ENCODE measurements around the gene ANXA11. TPM values are rescaled to one million over a fixed set of nuclear protein-coding genes. Genes with fewer than 3 reads are reported as not detected.
A peak's percentile ranks its signal among the peaks of the same experiment; 100 is the strongest.

Gene ANXA11
- polyA plus RNA-seq, 1 experiment: 161 TPM

- H3K4me3 ChIP-seq (ENCODE audit: low read depth, low read length): no peak overlapping the region; the same call in 1 of the 2 replicates
- H3K27ac ChIP-seq (ENCODE audit: low read depth, low read length): peak overlapping the region; percentile 95
- no peaks in the 10 kb centered on the region for H3K9me3 ChIP-seq (ENCODE audit: control insufficient read depth, insufficient read depth, low read length)
- no peaks in the 10 kb centered on the region for H3K27me3 ChIP-seq (ENCODE audit: control insufficient read depth, insufficient read depth, low read length)
- no peak for DNase-seq (ENCODE audit: low read depth, low spot score)
- TF ChIP-seq CTCF (IDR thresholded peaks at IDR 0.05; ENCODE audit: low read depth, low read length): no peak
- ChIA-PET POLR2A (interaction anchor here (0.7 to 1.2 kb wide), 3 partner anchors 9 to 96 kb away, joined by 3 to 4 read pairs (median 3); no protein-coding TSS in a partner anchor), CTCF (interaction anchor here (0.5 to 4.2 kb wide), 2 partner anchors 12 to 54 kb away, joined by 4 to 27 read pairs; no protein-coding TSS in a partner anchor)
Measured at GRCh38 chr10:80154626-80154977, 50.7 kb downstream of the ANXA11 start.

DNA sequence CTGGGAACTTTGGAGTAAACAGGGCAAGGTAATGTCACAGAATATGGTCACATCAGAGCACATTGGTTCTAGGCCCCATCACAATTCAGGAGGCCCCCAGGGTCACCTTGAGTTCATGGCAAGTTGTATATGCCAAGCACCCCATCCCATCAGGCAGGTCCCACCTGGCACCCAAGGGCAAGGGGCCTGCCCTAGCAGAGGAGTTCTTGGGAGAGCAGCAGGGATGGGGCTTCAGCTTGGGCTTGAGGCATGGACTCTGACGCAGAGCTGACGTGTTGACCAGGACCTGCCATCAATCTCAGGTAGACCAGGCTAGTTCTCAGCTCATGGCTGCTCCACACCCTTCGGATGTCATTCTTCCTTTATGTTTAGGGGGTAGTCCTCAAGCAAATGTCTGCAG is 51.9 kb downstream of the ANXA11 start:
- POLR2A ChIA-PET: no interaction called here
- CTCF ChIA-PET: interaction anchor here (1.2 to 4.2 kb wide), 3 partner anchors 11 to 69 kb away, joined by 3 to 27 read pairs (median 4); no protein-coding TSS in a partner anchor
- no peak for TF ChIP-seq CTCF (IDR thresholded peaks at IDR 0.05; ENCODE audit: low read depth, low read length)
- no peaks in the 10 kb centered on the region for H3K27me3 ChIP-seq (ENCODE audit: control insufficient read depth, insufficient read depth, low read length)
- peak overlapping the region; percentile 95 for H3K27ac ChIP-seq (ENCODE audit: low read depth, low read length)
- no peaks in the 10 kb centered on the region for H3K9me3 ChIP-seq (ENCODE audit: control insufficient read depth, insufficient read depth, low read length)
- no peak for DNase-seq (ENCODE audit: low read depth, low spot score)
- no peak overlapping the region for H3K4me3 ChIP-seq (ENCODE audit: low read depth, low read length)

GRCh38 chr10:80152820-80153219 is 52.5 kb downstream of the ANXA11 start:
- Histone ChIP-seq H3K27me3 (ENCODE audit: control insufficient read depth, insufficient read depth, low read length) (no peaks in the 10 kb centered on the region), H3K4me3 (ENCODE audit: low read depth, low read length) (no peak overlapping the region), H3K9me3 (ENCODE audit: control insufficient read depth, insufficient read depth, low read length) (no peaks in the 10 kb centered on the region), H3K27ac (ENCODE audit: low read depth, low read length) (no peak overlapping the region)
- no peak for TF ChIP-seq CTCF (IDR thresholded peaks at IDR 0.05; ENCODE audit: low read depth, low read length)
- no peak for DNase-seq (ENCODE audit: low read depth, low spot score)
- ChIA-PET POLR2A (no interaction called here), CTCF (interaction anchor here (1.4 to 4.2 kb wide), 2 partner anchors 10 to 15 kb away, joined by 3 to 27 read pairs; no protein-coding TSS in a partner anchor)

DNA sequence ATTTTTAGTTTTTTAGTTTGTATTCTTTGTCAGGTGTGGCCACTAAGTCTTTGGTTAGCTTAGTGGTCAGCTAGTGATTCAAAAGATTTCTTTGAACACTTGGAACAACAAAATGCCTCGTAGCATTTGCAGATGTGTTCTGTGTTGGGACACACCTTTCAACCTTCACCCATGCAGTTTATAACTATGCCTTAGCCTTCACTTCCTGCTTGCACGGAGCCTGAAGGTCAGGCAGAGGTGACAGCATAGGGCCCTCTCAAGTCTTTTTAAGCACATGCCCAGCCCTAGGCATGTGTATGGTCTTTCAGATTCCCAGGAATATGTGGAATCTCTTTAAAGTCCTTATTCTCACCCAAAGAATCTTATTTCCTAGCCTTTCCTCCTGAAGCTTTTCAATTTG is 55.2 kb downstream of the ANXA11 start:
- H3K27ac ChIP-seq (ENCODE audit: low read depth, low read length): no peak overlapping the region
- TF ChIP-seq CTCF (IDR thresholded peaks at IDR 0.05; ENCODE audit: low read depth, low read length): no peak
- H3K4me3 ChIP-seq (ENCODE audit: low read depth, low read length): no peak overlapping the region
- ChIA-PET POLR2A (no interaction called here), CTCF (interaction anchor here (1.0 kb wide), 1 partner anchor 72 kb away, joined by 3 read pairs; no protein-coding TSS in a partner anchor)
- H3K9me3 ChIP-seq (ENCODE audit: control insufficient read depth, insufficient read depth, low read length): no peaks in the 10 kb centered on the region
- no peak for DNase-seq (ENCODE audit: low read depth, low spot score)
- no peaks in the 10 kb centered on the region for H3K27me3 ChIP-seq (ENCODE audit: control insufficient read depth, insufficient read depth, low read length)

DNA sequence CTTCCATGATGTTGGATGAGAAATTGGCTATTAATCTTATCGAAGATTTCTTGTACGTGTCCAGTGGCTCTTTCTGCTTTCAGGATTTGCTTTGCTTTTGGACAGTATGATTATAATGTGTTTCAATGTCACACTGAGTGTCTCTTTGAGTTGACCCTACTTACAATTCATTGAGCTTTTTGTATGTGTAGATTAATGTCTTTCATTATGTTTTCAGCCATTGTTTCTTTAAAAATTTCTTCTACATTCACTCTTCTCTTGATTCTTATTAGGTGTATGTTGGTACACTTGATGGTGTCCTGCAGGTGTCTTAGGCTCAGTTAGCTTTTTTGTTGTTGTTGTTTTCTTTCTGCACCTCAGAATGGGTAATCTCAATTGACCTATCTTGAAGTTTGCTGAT is 56.2 kb downstream of the ANXA11 start:
- no peak for TF ChIP-seq CTCF (IDR thresholded peaks at IDR 0.05; ENCODE audit: low read depth, low read length)
- ChIA-PET POLR2A (no interaction called here), CTCF (interaction anchor here (1.0 kb wide), 1 partner anchor 74 kb away, joined by 3 read pairs; no protein-coding TSS in a partner anchor)
- Histone ChIP-seq H3K9me3 (ENCODE audit: control insufficient read depth, insufficient read depth, low read length) (no peaks in the 10 kb centered on the region), H3K27ac (ENCODE audit: low read depth, low read length) (no peak overlapping the region), H3K27me3 (ENCODE audit: control insufficient read depth, insufficient read depth, low read length) (no peaks in the 10 kb centered on the region), H3K4me3 (ENCODE audit: low read depth, low read length) (no peak overlapping the region)
- DNase-seq (ENCODE audit: low read depth, low spot score): no peak

Measured in AG04450 (cell line).